GM21786 (cell line): Measurements from ENCODE around the gene SLC11A1.

Experiments used
- ATAC-seq: cut with Tn5 transposase; IDR thresholded peaks from one replicate; pipeline ENCODE4 v1.9.1; 2021; ENCODE audit not compliant: unreplicated experiment

The SLC11A1 gene

GRCh38 chr2:218392891-218393462 is 10.9 kb downstream of the SLC11A1 start:
- no peak for ATAC-seq

GRCh38 chr2:218393750-218394290 is 11.7 kb downstream of the SLC11A1 start:
- no peak for ATAC-seq

GRCh38 chr2:218394298-218395089 is 12.4 kb downstream of the SLC11A1 start:
- no peak for ATAC-seq

- ATAC-seq: no peak
These were observed 13.0 kb downstream of the SLC11A1 start for GRCh38 chr2:218395090-218395444.

- ATAC-seq: no peak
These were observed 13.4 kb downstream of the SLC11A1 start for GRCh38 chr2:218395456-218395825.

GRCh38 chr2:218395826-218396687 is 14.0 kb downstream of the SLC11A1 start:
- peak; percentile 44 for ATAC-seq

- ATAC-seq: no peak
These were observed 14.8 kb downstream of the SLC11A1 start for GRCh38 chr2:218396688-218397462.

- ATAC-seq: no peak
These were observed 15.4 kb downstream of the SLC11A1 start for GRCh38 chr2:218397463-218397819.

- ATAC-seq: peak; percentile 22
These were observed 15.9 kb downstream of the SLC11A1 start for GRCh38 chr2:218397820-218398436.

- ATAC-seq: peak; percentile 21
These were observed 16.6 kb downstream of the SLC11A1 start for GRCh38 chr2:218398437-218399390.

- peak; percentile 27 for ATAC-seq
These were observed 17.5 kb downstream of the SLC11A1 start, which contains the start of gene CTDSP1 for GRCh38 chr2:218399391-218400166. Gene CTDSP1 (plus strand): TSS chr2:218399868. CDS start chr2:218400091, 223 bp downstream.

- no peak for ATAC-seq
These were observed 18.3 kb downstream of the SLC11A1 start for GRCh38 chr2:218400167-218400929.

GRCh38 chr2:218400930-218401881 is 19.1 kb downstream of the SLC11A1 start:
- ATAC-seq: no peak

- ATAC-seq: no peak
These were observed 19.8 kb downstream of the SLC11A1 start for GRCh38 chr2:218401890-218402289.

GRCh38 chr2:218402491-218402901 is 20.4 kb downstream of the SLC11A1 start:
- ATAC-seq: no peak

GRCh38 chr2:218402911-218403411 is 20.9 kb downstream of the SLC11A1 start:
- ATAC-seq: no peak
